H1 (cell line): ENCODE results near the gene PSORS1C1. TPM values are rescaled to one million over a fixed set of nuclear protein-coding genes. Genes with fewer than 3 reads are reported as not detected.
A peak's percentile ranks its signal among the peaks of the same experiment; 100 is the strongest.

Source experiments
- CTCF ChIA-PET: fragments of 300-600 bp; sonication (Branson Sonifier 250); formaldehyde crosslinking; loops from one replicate; lab custom pipeline; 2021; ENCODE audit not compliant: partially characterized antibody; lab: Charles Lee
- POLR2A ChIA-PET: fragments of 300-600 bp; sonication (Branson Sonifier 250); formaldehyde crosslinking; loops from one replicate; lab custom pipeline; 2021; ENCODE audit warnings: inconsistent platforms; ENCODE audit not compliant: partially characterized antibody; lab: Charles Lee
- DNase-seq, 2 experiments: peaks; one replicate each; pipeline versions ENCODE4 v3.0.0 to v3.0.0-alpha.2; 2010 to 2022; ENCODE audit warnings: low spot score in 2 of 2, low read depth in 1 of 2, mixed read lengths in 1 of 2
- FAIRE-seq: peaks from 2 replicates; lab custom pipeline; 2011; peaks lifted over from hg19 to GRCh38; lab: Jason Lieb, UNC
- H2AFZ ChIP-seq: 2 replicates; pipeline ENCODE4 v1.8.1; 2012; ENCODE audit warnings: low read length, inconsistent platforms
- H2AK5ac ChIP-seq: 2 replicates; pipeline ENCODE4 v1.6.1; 2013; ENCODE audit warnings: low read depth, low read length
- H2BK120ac ChIP-seq: replicated peaks from 2 replicates; pipeline ENCODE3; 2013; ENCODE audit warnings: low read depth, low read length, inconsistent platforms
- H2BK12ac ChIP-seq: 2 replicates; pipeline ENCODE4 v1.6.1; 2013; ENCODE audit warnings: low read depth, low read length
- H2BK15ac ChIP-seq: 2 replicates; pipeline ENCODE4 v1.6.1; 2013; ENCODE audit warnings: low read length
- H2BK20ac ChIP-seq: 2 replicates; pipeline ENCODE4 v1.6.1; 2013; ENCODE audit warnings: low read length
- H2BK5ac ChIP-seq: 2 replicates; pipeline ENCODE4 v1.6.1; 2013; ENCODE audit warnings: low read depth, low read length
- H3K14ac ChIP-seq: 2 replicates; pipeline ENCODE4 v1.6.1; 2013; ENCODE audit warnings: inconsistent platforms; ENCODE audit not compliant: insufficient read length
- H3K18ac ChIP-seq: 2 replicates; pipeline ENCODE4 v1.6.1; 2013; ENCODE audit warnings: low read length; ENCODE audit errors: extremely low read depth
- H3K23ac ChIP-seq: 2 replicates; pipeline ENCODE4 v1.6.1; 2013; ENCODE audit warnings: inconsistent platforms; ENCODE audit not compliant: insufficient read length
- H3K23me2 ChIP-seq: 2 replicates; pipeline ENCODE4 v1.6.1; 2013; ENCODE audit warnings: low read depth, low read length
- H3K27ac ChIP-seq: 2 replicates; pipeline ENCODE4 v1.6.1; 2011; ENCODE audit warnings: low read depth, low read length, inconsistent platforms
- H3K27me3 ChIP-seq, 4 experiments: replicated peaks in 1 of 4; 1 replicate in 1 of 4; 2 replicates in 3 of 4; pipeline versions ENCODE4 v1.6.1 to v1.8.1; 2011 to 2013; ENCODE audit warnings: low read length in 3 of 4, mild to moderate bottlenecking in 3 of 4, inconsistent platforms in 2 of 4, mixed read lengths in 2 of 4, moderate library complexity in 1 of 4; ENCODE audit not compliant: control insufficient read depth in 3 of 4, insufficient read depth in 3 of 4; ENCODE audit errors: extremely low read depth in 1 of 4
- H3K36me3 ChIP-seq, 4 experiments: 2 replicates each; pipeline versions ENCODE4 v1.6.1 to v1.8.1; 2011 to 2013; ENCODE audit warnings: mild to moderate bottlenecking in 4 of 4, low read length in 3 of 4, moderate library complexity in 2 of 4, control low read depth in 1 of 4, inconsistent platforms in 1 of 4; ENCODE audit not compliant: insufficient read depth in 4 of 4, control insufficient read depth in 2 of 4
- H3K4ac ChIP-seq: replicated peaks from 2 replicates; pipeline ENCODE3; 2013; ENCODE audit warnings: low read length, low read depth, mixed read lengths, inconsistent platforms; ENCODE audit not compliant: insufficient read length
- H3K4me1 ChIP-seq, 4 experiments: replicated peaks in 1 of 4; 1 replicate in 1 of 4; 2 replicates in 3 of 4; pipeline versions ENCODE4 v1.6.1 to v1.8.1; 2011 to 2013; ENCODE audit warnings: low read length in 3 of 4, inconsistent platforms in 2 of 4, mixed read lengths in 1 of 4; ENCODE audit not compliant: insufficient read depth in 4 of 4, control insufficient read depth in 3 of 4
- H3K4me2 ChIP-seq, 2 experiments: 2 replicates each; pipeline versions ENCODE4 v1.6.1 to v1.8.1; 2011 to 2013; ENCODE audit warnings: low read depth in 2 of 2, low read length in 2 of 2, control low read depth in 1 of 2, inconsistent platforms in 1 of 2, mild to moderate bottlenecking in 1 of 2; ENCODE audit not compliant: insufficient read depth in 1 of 2
- H3K4me3 ChIP-seq, 4 experiments: fragments of 200-600, 300-600 bp in 1 of 4; sonication (generic), shearing (Covaris generic), sonication (Bioruptor Twin) in 1 of 4; 2 replicates each; pipeline versions ENCODE4 v1.5.1 to v1.8.1; 2011 to 2016; ENCODE audit warnings: low read length in 4 of 4, low read depth in 3 of 4, control low read depth in 2 of 4, inconsistent platforms in 2 of 4, mild to moderate bottlenecking in 2 of 4, mixed read lengths in 1 of 4, moderate library complexity in 1 of 4; ENCODE audit not compliant: insufficient read depth in 2 of 4; ENCODE audit errors: extremely low read depth in 1 of 4
- H3K56ac ChIP-seq: replicated peaks from 2 replicates; pipeline ENCODE3; 2013; ENCODE audit warnings: low read depth, mild to moderate bottlenecking, mixed read lengths, low read length, inconsistent platforms; ENCODE audit not compliant: insufficient read length
- H3K79me1 ChIP-seq: 2 replicates; pipeline ENCODE4 v1.6.1; 2013; ENCODE audit warnings: low read depth, low read length, control low read depth
- H3K79me2 ChIP-seq, 2 experiments: 2 replicates each; pipeline versions ENCODE4 v1.6.1 to v1.8.1; 2012 to 2013; ENCODE audit warnings: low read length in 2 of 2, mild to moderate bottlenecking in 2 of 2, inconsistent platforms in 1 of 2; ENCODE audit not compliant: insufficient read depth in 2 of 2, control insufficient read depth in 1 of 2
- H3K9ac ChIP-seq, 4 experiments: replicated peaks in 1 of 4; 1 replicate in 1 of 4; 2 replicates in 3 of 4; pipeline versions ENCODE4 v1.6.1 to v1.8.1; 2011 to 2013; ENCODE audit warnings: low read depth in 3 of 4, low read length in 3 of 4, control low read depth in 2 of 4, mild to moderate bottlenecking in 2 of 4, moderate library complexity in 2 of 4, inconsistent platforms in 1 of 4; ENCODE audit errors: extremely low read depth in 1 of 4
- H3K9me3 ChIP-seq, 2 experiments: 2 replicates each; pipeline versions ENCODE4 v1.6.1 to v1.8.1; 2012 to 2013; ENCODE audit warnings: mild to moderate bottlenecking in 2 of 2, moderate library complexity in 2 of 2, control low read depth in 1 of 2, inconsistent platforms in 1 of 2, low read depth in 1 of 2, low read length in 1 of 2, mixed read lengths in 1 of 2; ENCODE audit not compliant: insufficient read depth in 2 of 2
- H4K20me1 ChIP-seq, 2 experiments: replicated peaks in 1 of 2; 2 replicates each; pipeline versions ENCODE3 to v1.8.1; 2011 to 2013; ENCODE audit warnings: inconsistent platforms in 2 of 2, low read length in 2 of 2, mild to moderate bottlenecking in 1 of 2; ENCODE audit not compliant: insufficient read depth in 2 of 2, control insufficient read depth in 1 of 2
- H4K5ac ChIP-seq: 2 replicates; pipeline ENCODE4 v1.6.1; 2013; ENCODE audit warnings: low read length, low read depth, mixed read lengths, inconsistent platforms; ENCODE audit not compliant: insufficient read length
- H4K8ac ChIP-seq: 2 replicates; pipeline ENCODE4 v1.8.0; 2013; ENCODE audit warnings: mild to moderate bottlenecking, moderate library complexity, low read length, inconsistent platforms; ENCODE audit not compliant: insufficient read depth; ENCODE audit errors: extremely low read depth
- H4K91ac ChIP-seq: replicated peaks from 2 replicates; pipeline ENCODE3; 2013; ENCODE audit warnings: low read length, mixed read lengths, inconsistent platforms; ENCODE audit not compliant: insufficient read length
- CBX8 ChIP-seq: fragments of 300-800, 300-1000 bp; sonication (generic); IDR thresholded peaks from 2 replicates; pipeline ENCODE4 v1.7.1; 2016; ENCODE audit warnings: low read depth, low read length, borderline replicate concordance
- EZH2 ChIP-seq: fragments of 200-600 bp; sonication (generic); IDR thresholded peaks from 2 replicates; pipeline ENCODE4 v1.7.1; 2012; ENCODE audit warnings: low read depth, mild to moderate bottlenecking, moderate library complexity, low read length, inconsistent platforms; ENCODE audit not compliant: severe bottlenecking
- RAD21 ChIP-seq, 2 experiments: IDR thresholded peaks in 1 of 2; conservative IDR thresholded peaks in 1 of 2; 2 replicates each; pipeline ENCODE4 v1.6.1; 2011; ENCODE audit warnings: low read depth in 2 of 2, low read length in 2 of 2, improper control_type of control experiment in 1 of 2, inconsistent platforms in 1 of 2, mild to moderate bottlenecking in 1 of 2, moderate library complexity in 1 of 2
- WGBS, 2 experiments: shearing (Covaris generic) in 1 of 2; methylation state at CpG; one replicate each; pipeline versions ENCODE4 v1.1.6 to v1.1.7; 2013 to 2015; ENCODE audit warnings: low lambda C conversion rate in 2 of 2, mixed read lengths in 2 of 2, inconsistent platforms in 1 of 2, low coverage in 1 of 2, missing lambda C conversion rate in 1 of 2; ENCODE audit not compliant: insufficient replicate concordance in 2 of 2, insufficient coverage in 1 of 2, insufficient read length in 1 of 2; ENCODE audit errors: extremely low coverage in 1 of 2, missing lambda C conversion rate in 1 of 2; 5-methylcytosine and 5-hydroxymethylcytosine counted together
- polyA plus RNA-seq, 7 experiments: library from polyadenylated mRNA; depleted of rRNA in 3 of 7; stranded (reverse) in 5 of 7; unstranded in 2 of 7; fragments of >200 nt in 5 of 7; fragments of 200-250 nt in 2 of 7; gene quantifications; 1 replicate in 5 of 7; 2 replicates in 1 of 7; 4 replicates in 1 of 7; pipeline versions ENCODE4 v1.2.1 to v1.2.3, GENCODE V29; 2011 to 2013; ENCODE audit warnings: missing spikeins in 2 of 7, mixed read lengths in 2 of 7
- total RNA-seq: library from RNA; stranded (reverse); fragmentation: NEBNext Ultra II Directional; extraction: Animal tissue kit (Norgen Biotek cat#: 25700); gene quantifications from 2 replicates; pipeline ENCODE4 v1.2.1, GENCODE V29; 2021
- TF ChIP-seq, protein P1 (sequence below), 3 experiments: IDR thresholded peaks; 1 replicate in 2 of 3; 2 replicates in 1 of 3; pipeline versions ENCODE4 v1.5.1 to v1.6.1; 2011; ENCODE audit warnings: low read length in 3 of 3, mild to moderate bottlenecking in 3 of 3, inconsistent platforms in 2 of 3, low read depth in 1 of 3, moderate library complexity in 1 of 3; ENCODE audit not compliant: insufficient read depth in 1 of 3; ENCODE audit errors: control extremely low read depth in 1 of 3

PSORS1C1 gene
- total and polyA plus RNA-seq, 2 of the 8 experiments (the other 6 are each of a cell fraction or from before 2014, with no cell fraction given), result 0.12 to 0.52 TPM

DNA sequence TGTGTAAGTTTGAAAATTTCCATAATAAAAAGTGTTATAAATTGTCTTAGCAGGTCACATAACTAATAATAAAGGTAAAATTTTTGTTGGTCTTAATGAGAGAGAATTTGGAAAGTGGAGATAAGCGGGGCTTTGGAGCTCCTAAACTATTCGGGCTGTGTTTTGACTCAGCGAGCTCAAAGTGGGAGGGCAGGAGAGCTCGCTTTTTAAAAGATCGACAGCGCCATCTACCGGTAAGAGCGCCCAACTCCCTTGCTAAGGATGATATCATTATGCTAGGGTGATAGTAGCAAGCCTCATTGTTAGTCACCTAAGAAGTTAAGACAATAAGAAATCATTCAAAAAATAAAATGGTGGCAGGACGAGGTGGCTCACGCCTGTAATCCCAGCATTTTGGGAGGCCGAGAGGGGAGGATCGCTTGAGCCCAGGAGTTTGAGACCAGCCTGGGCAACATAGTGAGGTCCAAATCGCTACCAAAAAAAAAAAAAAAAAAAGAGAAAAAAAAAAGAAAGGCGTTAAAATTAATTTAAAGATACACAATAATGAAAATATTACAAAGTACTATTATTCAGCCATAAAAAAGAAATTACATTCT is 27.0 kb upstream of the PSORS1C1 start:
- H3K4me2 ChIP-seq, result no peak overlapping the region
- H2BK15ac ChIP-seq, result no peak overlapping the region
- no peak overlapping the region for H3K18ac ChIP-seq
- H2AK5ac ChIP-seq, result no peak overlapping the region
- H2BK12ac ChIP-seq, result no peak overlapping the region
- no peaks in the 10 kb centered on the region for H3K36me3 ChIP-seq
- H3K23ac ChIP-seq, result no peak overlapping the region
- no peaks in the 10 kb centered on the region; a peak in 1 of 7 replicates for H3K4me1 ChIP-seq
- no peak overlapping the region for H3K4me3 ChIP-seq
- H3K56ac ChIP-seq, result no peak overlapping the region
- H2BK5ac ChIP-seq, result no peak overlapping the region
- no peaks in the 10 kb centered on the region for H3K9me3 ChIP-seq
- H3K23me2 ChIP-seq, result no peaks in the 10 kb centered on the region
- H2AFZ ChIP-seq, result no peak overlapping the region
- H3K27me3 ChIP-seq, result no peaks in the 10 kb centered on the region
- H2BK120ac ChIP-seq, result no peak overlapping the region
- H3K79me1 ChIP-seq, result no peaks in the 10 kb centered on the region
- WGBS, 2 experiments, result 10% methylated on average over 13 of the region's 14 CpGs; no CpG with 5 or more reads in 1 of the 2 experiments
- no peak overlapping the region for H4K91ac ChIP-seq
- no peak overlapping the region for H3K9ac ChIP-seq
- no peaks in the 10 kb centered on the region for H3K79me2 ChIP-seq
- no peak overlapping the region for H4K5ac ChIP-seq
- peak in 1 of 2 experiments; percentile 87 for DNase-seq
- no peak overlapping the region for H3K14ac ChIP-seq
- FAIRE-seq, result peak; percentile 63
- H3K27ac ChIP-seq, result no peak overlapping the region
- no peak overlapping the region for H2BK20ac ChIP-seq
- ChIA-PET POLR2A (interaction anchor here (0.6 to 1.9 kb wide), 6 partner anchors 75 to 489 kb away, joined by 3 to 6 read pairs (median 3); partner anchors contain the start of gene TUBB), CTCF (interaction anchor here (0.5 to 13.3 kb wide), 64 partner anchors 9 to 530 kb away, joined by 3 to 285 read pairs (median 4); partner anchors contain the start of genes MUCL3, PRR3, SFTA2 and VARS2)
- no peaks in the 10 kb centered on the region for H4K20me1 ChIP-seq
- H3K4ac ChIP-seq, result no peak overlapping the region
- H4K8ac ChIP-seq, result no peak overlapping the region
- TF ChIP-seq, protein P1, sequence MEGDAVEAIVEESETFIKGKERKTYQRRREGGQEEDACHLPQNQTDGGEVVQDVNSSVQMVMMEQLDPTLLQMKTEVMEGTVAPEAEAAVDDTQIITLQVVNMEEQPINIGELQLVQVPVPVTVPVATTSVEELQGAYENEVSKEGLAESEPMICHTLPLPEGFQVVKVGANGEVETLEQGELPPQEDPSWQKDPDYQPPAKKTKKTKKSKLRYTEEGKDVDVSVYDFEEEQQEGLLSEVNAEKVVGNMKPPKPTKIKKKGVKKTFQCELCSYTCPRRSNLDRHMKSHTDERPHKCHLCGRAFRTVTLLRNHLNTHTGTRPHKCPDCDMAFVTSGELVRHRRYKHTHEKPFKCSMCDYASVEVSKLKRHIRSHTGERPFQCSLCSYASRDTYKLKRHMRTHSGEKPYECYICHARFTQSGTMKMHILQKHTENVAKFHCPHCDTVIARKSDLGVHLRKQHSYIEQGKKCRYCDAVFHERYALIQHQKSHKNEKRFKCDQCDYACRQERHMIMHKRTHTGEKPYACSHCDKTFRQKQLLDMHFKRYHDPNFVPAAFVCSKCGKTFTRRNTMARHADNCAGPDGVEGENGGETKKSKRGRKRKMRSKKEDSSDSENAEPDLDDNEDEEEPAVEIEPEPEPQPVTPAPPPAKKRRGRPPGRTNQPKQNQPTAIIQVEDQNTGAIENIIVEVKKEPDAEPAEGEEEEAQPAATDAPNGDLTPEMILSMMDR (IDR thresholded peaks at IDR 0.05; ENCODE audit: control extremely low read depth in 1 of 3, insufficient read depth in 1 of 3, low read depth in 1 of 3, low read length in 3 of 3), result peak; percentile 47 to 70 (median 67)
- TF ChIP-seq RAD21 (IDR thresholded peaks at IDR 0.05 in 1 of 2, conservative IDR thresholded peaks at IDR 0.05 in 1 of 2; ENCODE audit: low read depth in 2 of 2, low read length in 2 of 2) (peak; percentile 81 to 83), CBX8 (no peak), EZH2 (no peak)
